A549 (cell line): ENCODE data around the gene MRPL36. TPM values are rescaled to one million over a fixed set of nuclear protein-coding genes. Genes with fewer than 3 reads are reported as not detected.

Experiments used
- ATAC-seq, 2 experiments: fragments of 200-7000 bp in 1 of 2; fragments of >200 bp in 1 of 2; cut with Nextera tagmentation in 1 of 2; cut with Tn5 transposase in 1 of 2; 3 replicates each; pipeline versions ENCODE4 v1.8.0 to v1.9.1; 2018 to 2020; ENCODE audit warnings: mild to moderate bottlenecking in 1 of 2, moderate library complexity in 1 of 2
- CTCF ChIA-PET: fragments of 300-600 bp; sonication (Branson Sonifier 250); formaldehyde crosslinking; extraction: SDS; loops from one replicate; lab custom pipeline; 2021; ENCODE audit warnings: antibody characterized with exemption, inconsistent platforms; lab: Yijun Ruan, JAX
- POLR2A ChIA-PET: fragments of 350-600 bp; formaldehyde crosslinking; extraction: SDS; loops from one replicate; lab custom pipeline; 2021; ENCODE audit warnings: antibody characterized with exemption, inconsistent platforms; lab: Yijun Ruan, JAX
- DNase-seq, 2 experiments: peaks; one replicate each; pipeline versions ENCODE4 v3.0.0 to v3.0.0-alpha.2; 2011 to 2016; ENCODE audit warnings: low read depth in 1 of 2, low spot score in 1 of 2
- FAIRE-seq: peaks from 2 replicates; lab custom pipeline; 2011; peaks lifted over from hg19 to GRCh38; lab: Jason Lieb, UNC
- H3K27ac ChIP-seq, 2 experiments: fragments of >200 bp; sonication (Bioruptor Twin); formaldehyde crosslinking; 3 replicates each; pipeline ENCODE4 v1.5.1; 2016 to 2017
- H3K4me1 ChIP-seq: fragments of >200 bp; sonication (Bioruptor Twin); formaldehyde crosslinking; 3 replicates; pipeline ENCODE4 v1.6.1; 2016
- H3K4me2 ChIP-seq: fragments of >200 bp; sonication (Bioruptor Twin); formaldehyde crosslinking; 3 replicates; pipeline ENCODE4 v1.6.1; 2016
- H3K4me3 ChIP-seq: fragments of >200 bp; sonication (Bioruptor Twin); formaldehyde crosslinking; 3 replicates; pipeline ENCODE4 v1.5.1; 2016
- H3K9me3 ChIP-seq: fragments of >200 bp; sonication (Bioruptor Twin); formaldehyde crosslinking; 3 replicates; pipeline ENCODE4 v1.6.1; 2016
- CHD2 ChIP-seq: fragments of 150-350 bp; IDR thresholded peaks from 2 replicates; pipeline ENCODE4 v1.6.1; 2014; ENCODE audit warnings: low read length; ENCODE audit not compliant: partially characterized antibody
- CHD4 ChIP-seq: fragments of 200-600 bp; sonication (generic); IDR thresholded peaks from 2 replicates; pipeline ENCODE4 v1.6.1; 2016; ENCODE audit warnings: antibody characterized with exemption, mild to moderate bottlenecking, borderline replicate concordance
- CTCF ChIP-seq: fragments of >200 bp; sonication (Bioruptor Twin); formaldehyde crosslinking; IDR thresholded peaks from 3 replicates; pipeline ENCODE4 v1.5.1; 2016
- E2F6 ChIP-seq: IDR thresholded peaks from 2 replicates; pipeline ENCODE4 v1.6.1; 2012; ENCODE audit warnings: low read depth, borderline replicate concordance
- EP300 ChIP-seq, 2 experiments: fragments of >200 bp; sonication (Bioruptor Twin); formaldehyde crosslinking; IDR thresholded peaks; 2 replicates in 1 of 2; 3 replicates in 1 of 2; pipeline ENCODE4 v1.6.1; 2016 to 2017
- HEYL ChIP-seq: fragments of 250-450 bp; sonication (Bioruptor Pico); IDR thresholded peaks from 2 replicates; pipeline ENCODE4 v1.8.0; 2021; ENCODE audit warnings: mild to moderate bottlenecking, moderate library complexity
- HOXB5 ChIP-seq: fragments of 250-450 bp; sonication (Bioruptor Pico); IDR thresholded peaks from 2 replicates; pipeline ENCODE4 v1.5.0; 2020; ENCODE audit warnings: mild to moderate bottlenecking, moderate library complexity
- JUN ChIP-seq, 2 experiments: fragments of >200 bp; sonication (Bioruptor Twin); formaldehyde crosslinking; IDR thresholded peaks; 2 replicates in 1 of 2; 3 replicates in 1 of 2; pipeline ENCODE4 v1.6.1; 2016 to 2017
- JUNB ChIP-seq: fragments of >200 bp; sonication (Bioruptor Twin); formaldehyde crosslinking; IDR thresholded peaks from 2 replicates; pipeline ENCODE4 v1.6.1; 2016
- MAFK ChIP-seq: fragments of 450-650 bp; IDR thresholded peaks from 2 replicates; pipeline ENCODE4 v1.6.1; 2014; ENCODE audit not compliant: partially characterized antibody
- MAZ ChIP-seq: fragments of 150-350 bp; IDR thresholded peaks from 2 replicates; pipeline ENCODE4 v1.6.1; 2014; ENCODE audit warnings: antibody characterized with exemption, low read depth, low read length, borderline replicate concordance
- PBX3 ChIP-seq: IDR thresholded peaks from 2 replicates; pipeline ENCODE4 v1.6.1; 2012
- PHF8 ChIP-seq: fragments of 200-600 bp; sonication (generic); IDR thresholded peaks from 2 replicates; pipeline ENCODE4 v1.6.1; 2016; ENCODE audit warnings: low read depth, mild to moderate bottlenecking, antibody characterized with exemption, moderate library complexity, borderline replicate concordance
- POLR2A ChIP-seq: IDR thresholded peaks from 2 replicates; pipeline ENCODE4 v1.6.1; 2012; ENCODE audit warnings: mild to moderate bottlenecking, low read length
- RAD21 ChIP-seq, 2 experiments: fragments of >200 bp in 1 of 2; sonication (Bioruptor Twin) in 1 of 2; formaldehyde crosslinking in 1 of 2; IDR thresholded peaks in 1 of 2; conservative IDR thresholded peaks in 1 of 2; 2 replicates in 1 of 2; 3 replicates in 1 of 2; pipeline ENCODE4 v1.6.1; 2012 to 2018; ENCODE audit warnings: inconsistent platforms in 1 of 2
- SMC3 ChIP-seq: fragments of >200 bp; sonication (Bioruptor Twin); formaldehyde crosslinking; IDR thresholded peaks from 3 replicates; pipeline ENCODE4 v1.6.1; 2018; ENCODE audit warnings: inconsistent platforms
- TFCP2L1 ChIP-seq: fragments of 250-450 bp; sonication (Bioruptor Pico); IDR thresholded peaks from 2 replicates; pipeline ENCODE4 v1.5.0; 2021; ENCODE audit warnings: mild to moderate bottlenecking
- TP53 ChIP-seq: fragments of 250-450 bp; sonication (Bioruptor Pico); IDR thresholded peaks from 2 replicates; pipeline ENCODE4 v1.5.0; 2021; ENCODE audit warnings: mild to moderate bottlenecking, moderate library complexity
- USF2 ChIP-seq: fragments of 450-650 bp; IDR thresholded peaks from 2 replicates; pipeline ENCODE4 v1.6.1; 2014; ENCODE audit warnings: antibody characterized with exemption
- ZNF302 ChIP-seq: fragments of 250-450 bp; sonication (Bioruptor Pico); IDR thresholded peaks from 2 replicates; pipeline ENCODE4 v1.9.0; 2021; ENCODE audit warnings: inconsistent platforms, mild to moderate bottlenecking, moderate library complexity
- WGBS: methylation state at CpG from one replicate; pipeline ENCODE4 v1.1.6; 2017; ENCODE audit errors: missing lambda C conversion rate; 5-methylcytosine and 5-hydroxymethylcytosine counted together
- polyA plus RNA-seq, 4 experiments: library from polyadenylated mRNA; depleted of rRNA in 3 of 4; stranded (reverse); fragments of >200 nt; fragmentation: RNase III in 1 of 4; extraction: RNeasy Plus Mini Kit Qiagen cat#74134 plus additional on column Dnase treatment in 1 of 4; gene quantifications; 2 replicates in 3 of 4; 3 replicates in 1 of 4; pipeline ENCODE4 v1.2.3, GENCODE V29; 2011 to 2017

The MRPL36 gene
- polyA plus RNA-seq, 2 of the 4 experiments (the other 2 are of a cell fraction): 114 to 127 TPM

DNA sequence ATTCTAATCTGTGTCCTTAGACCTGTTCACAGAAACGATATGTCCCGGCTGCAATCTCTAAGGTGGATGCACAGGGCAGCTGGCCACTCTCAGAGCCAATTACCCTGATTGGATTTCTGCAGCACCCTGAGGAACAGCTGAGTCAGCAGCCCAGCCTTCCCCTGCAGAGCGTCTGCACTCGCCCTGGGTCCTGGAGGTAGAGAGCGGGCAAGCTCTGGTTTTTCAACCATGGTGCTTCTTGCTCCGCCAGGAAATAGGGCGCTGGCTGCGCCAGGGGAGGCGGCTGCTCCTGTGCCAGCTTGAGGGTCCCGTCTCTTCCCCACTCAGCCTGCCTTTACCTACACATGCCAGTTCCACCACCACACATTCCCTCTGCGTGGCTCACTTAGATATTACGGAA lies 20.7 kb upstream of the MRPL36 start:
- FAIRE-seq: no peak
- ChIA-PET POLR2A (interaction anchor here (0.7 kb wide), 1 partner anchor 54 kb away, joined by 6 read pairs; no protein-coding TSS in a partner anchor), CTCF (interaction anchor here (0.6 to 1.6 kb wide), 2 partner anchors 10 to 20 kb away, joined by 3 to 4 read pairs; partner anchors contain the start of gene MRPL36)
- no peak overlapping the region for H3K4me2 ChIP-seq
- no peak for DNase-seq
- TF ChIP-seq MAFK (peak; percentile 80), RAD21 (conservative IDR thresholded peaks at IDR 0.05 in 1 of 2, IDR thresholded peaks at IDR 0.05 in 1 of 2) (no peak)
- H3K4me1 ChIP-seq: no peaks in the 10 kb centered on the region
- no peak for ATAC-seq
- no peaks in the 10 kb centered on the region for H3K9me3 ChIP-seq
- 90% methylated on average over 12 of the region's 12 CpGs for WGBS
- H3K27ac ChIP-seq: no peak overlapping the region
- H3K4me3 ChIP-seq: no peak overlapping the region

- H3K4me2 ChIP-seq: no peak overlapping the region
- no peaks in the 10 kb centered on the region for H3K9me3 ChIP-seq
- 91% methylated on average over 2 of the region's 2 CpGs for WGBS
- ChIA-PET CTCF (interaction anchor here (1.6 kb wide), 1 partner anchor 9 kb away, joined by 4 read pairs; no protein-coding TSS in a partner anchor), POLR2A (no interaction called here)
- no peak for FAIRE-seq
- H3K27ac ChIP-seq: no peak overlapping the region
- no peaks in the 10 kb centered on the region for H3K4me1 ChIP-seq
- ATAC-seq: no peak
- H3K4me3 ChIP-seq: no peak overlapping the region
- no peak for TF ChIP-seq HEYL (CRISPR knock-in tag)
- no peak for TF ChIP-seq TP53
- TF ChIP-seq HOXB5 (CRISPR knock-in tag): no peak
- no peak for TF ChIP-seq ZNF302
- no peak for TF ChIP-seq EP300 (IDR thresholded peaks at IDR 0.05)
- TF ChIP-seq E2F6: no peak
- no peak for TF ChIP-seq CHD4
- no peak for TF ChIP-seq CHD2
- no peak for TF ChIP-seq POLR2A
- no peak for TF ChIP-seq PHF8
- TF ChIP-seq USF2: no peak
- TF ChIP-seq, all 56 proteins: peak for 0
- no peak for DNase-seq
Observed at GRCh38 chr5:1819458-1819857, 19.8 kb upstream of the MRPL36 start.

DNA sequence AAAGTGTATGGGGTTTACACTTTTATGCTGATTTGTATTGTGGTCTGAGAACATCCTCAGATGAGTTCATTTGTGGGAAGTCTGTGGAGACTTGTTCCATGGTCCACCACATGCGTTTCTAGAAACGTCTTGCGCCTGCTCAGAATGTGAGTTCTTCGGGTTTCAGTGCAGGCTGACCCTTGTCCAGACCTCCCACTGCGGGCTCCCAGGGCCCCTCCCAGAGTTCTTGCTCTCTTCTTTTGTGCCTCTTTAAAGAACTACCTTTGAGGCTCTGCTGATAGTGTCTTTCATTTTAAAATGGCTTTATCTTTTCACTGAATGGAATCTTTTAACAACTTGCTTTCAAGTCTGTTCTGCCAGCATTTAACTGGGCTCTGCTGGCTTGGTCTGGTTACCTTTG lies 19.1 kb upstream of the MRPL36 start:
- POLR2A ChIA-PET: no interaction called here
- H3K4me3 ChIP-seq: no peak overlapping the region

GRCh38 chr5:1817261-1818043 lies 17.8 kb upstream of the MRPL36 start:
- no peak overlapping the region for H3K4me3 ChIP-seq
- no peaks in the 10 kb centered on the region for H3K4me1 ChIP-seq
- DNase-seq (no peak), ATAC-seq (no peak), FAIRE-seq (no peak)
- ChIA-PET CTCF (interaction anchor here (1.1 kb wide), 1 partner anchor 14 kb away, joined by 3 read pairs; no protein-coding TSS in a partner anchor), POLR2A (interaction anchor here (0.6 kb wide), 1 partner anchor 12 kb away, joined by 4 read pairs; no protein-coding TSS in a partner anchor)
- 92% methylated on average over 15 of the region's 15 CpGs for WGBS
- H3K4me2 ChIP-seq: no peak overlapping the region
- no peaks in the 10 kb centered on the region for H3K9me3 ChIP-seq
- no peak overlapping the region for H3K27ac ChIP-seq
- TF ChIP-seq JUNB (no peak), TFCP2L1 (CRISPR knock-in tag) (no peak), PBX3 (no peak), CTCF (no peak), JUN (IDR thresholded peaks at IDR 0.05) (no peak), MAZ (no peak)

More for the DNA sequence above, 19.1 kb upstream of the MRPL36 start:
- no peak overlapping the region for H3K27ac ChIP-seq
- DNase-seq (no peak), FAIRE-seq (no peak), ATAC-seq (no peak)
- no peak overlapping the region for H3K4me2 ChIP-seq
- CTCF ChIA-PET: no interaction called here
- no peaks in the 10 kb centered on the region for H3K9me3 ChIP-seq
- H3K4me1 ChIP-seq: no peaks in the 10 kb centered on the region
- TF ChIP-seq PBX3: no peak
- no peak for TF ChIP-seq SMC3
- no peak for TF ChIP-seq HEYL (CRISPR knock-in tag)
- 86% methylated on average over 5 of the region's 5 CpGs for WGBS
